Spleen (tissue), 11 donors: ENCODE results near the gene BICRA. TPM values are rescaled to one million over a fixed set of nuclear protein-coding genes. Genes with fewer than 3 reads are reported as not detected.

Source experiments
- DNase-seq: peaks from one replicate; pipeline ENCODE4 v3.0.0-alpha.2; 2020
- H3K27ac ChIP-seq, 8 donors: fragments of 200-600 bp; sonication (generic) in 7 of 8; 1 replicate in 4 of 8; 2 replicates in 4 of 8; pipeline versions ENCODE4 v1.5.0 to v1.8.0; 2016 to 2021; ENCODE audit warnings: inconsistent platforms in 4 of 8, mild to moderate bottlenecking in 4 of 8, moderate library complexity in 1 of 8
- H3K27me3 ChIP-seq, 7 donors: fragments of 200-600 bp; sonication (generic) in 6 of 7; replicated peaks in 1 of 7; 1 replicate in 4 of 7; 2 replicates in 3 of 7; pipeline versions ENCODE4 v1.5.0 to v1.8.0; 2016 to 2021; ENCODE audit warnings: inconsistent platforms in 3 of 7, mild to moderate bottlenecking in 1 of 7
- H3K36me3 ChIP-seq, 6 donors: fragments of 200-600 bp; sonication (generic) in 5 of 6; 1 replicate in 4 of 6; 2 replicates in 2 of 6; pipeline versions ENCODE4 v1.5.0 to v1.8.0; 2016 to 2021; ENCODE audit warnings: inconsistent platforms in 2 of 6
- H3K4me1 ChIP-seq, 6 donors: fragments of 200-600 bp; sonication (generic) in 5 of 6; 1 replicate in 3 of 6; 2 replicates in 3 of 6; pipeline versions ENCODE4 v1.5.0 to v1.8.0; 2016 to 2021; ENCODE audit warnings: inconsistent platforms in 3 of 6
- H3K4me3 ChIP-seq, 8 donors: fragments of 200-600 bp; sonication (generic) in 7 of 8; 1 replicate in 4 of 8; 2 replicates in 4 of 8; pipeline versions ENCODE4 v1.5.0 to v1.8.0; 2016 to 2021; ENCODE audit warnings: inconsistent platforms in 4 of 8, mild to moderate bottlenecking in 4 of 8, moderate library complexity in 2 of 8
- H3K9me3 ChIP-seq, 8 donors: fragments of 200-600 bp; sonication (generic) in 7 of 8; 1 replicate in 4 of 8; 2 replicates in 4 of 8; pipeline versions ENCODE4 v1.5.0 to v1.8.0; 2016 to 2021; ENCODE audit warnings: inconsistent platforms in 4 of 8
- POLR2A ChIP-seq, 3 donors: fragments of 450-650 bp; IDR thresholded peaks; one replicate each; pipeline ENCODE4 v1.5.1; 2017; ENCODE audit warnings: antibody characterized with exemption in 3 of 3, mild to moderate bottlenecking in 1 of 3
- POLR2AphosphoS5 ChIP-seq, 3 donors: sonication (generic); formaldehyde crosslinking; IDR thresholded peaks; one replicate each; pipeline ENCODE4 v1.5.1; 2017; ENCODE audit warnings: antibody characterized with exemption in 3 of 3
- WGBS, 5 donors: extraction: QIAGEN DNeasy Blood & Tissue Kit in 3 of 5; methylation state at CpG; one replicate each; pipeline versions ENCODE4 v1.1.5 to v1.1.7; 2013 to 2018; 5-methylcytosine and 5-hydroxymethylcytosine counted together
- intact Hi-C: fragments of 100-400 bp; cut with DNase I; formaldehyde crosslinking; loops from one replicate; pipeline ENCODE4 v1.15.0; 2023; ENCODE audit warnings: low total_unique reads
- polyA plus RNA-seq, 3 donors: library from polyadenylated mRNA; stranded (reverse); fragments of 200-250 nt; gene quantifications; one replicate each; pipeline ENCODE4 v1.2.1, GENCODE V29; 2013
- total RNA-seq, 7 donors: library from RNA; depleted of rRNA in 3 of 7; stranded (reverse); fragments of >200 nt in 3 of 7; fragmentation: NEBNext Ultra II Directional in 4 of 7; extraction: Animal tissue kit (Norgen Biotek cat#: 25700) in 4 of 7; gene quantifications; one replicate each; pipeline versions ENCODE4 v1.1.0 to v1.2.1, GENCODE V29; 2016 to 2021
- TF ChIP-seq, protein P1 (sequence below), 11 experiments: fragments of 200-600 bp in 7 of 11; fragments of 450-650 bp in 4 of 11; sonication (generic) in 4 of 11; IDR thresholded peaks in 8 of 11; conservative IDR thresholded peaks in 3 of 11; 1 replicate in 7 of 11; 2 replicates in 4 of 11; pipeline versions ENCODE4 v1.4.0 to v1.8.0; 2016 to 2021; ENCODE audit warnings: antibody characterized with exemption in 11 of 11, inconsistent platforms in 4 of 11, mild to moderate bottlenecking in 1 of 11
- donor health status: healthy with polysubstance abuse.
- donor health status: DM: no; HTN: no; CAD: no; lungs with moderate emphysema.
- donor health status: DM: no; HTN: no; CAD: no.
- donor health status: Bipolar disorder and iron deficiency.
- donor health status: healthy.
- donor health status: DM: no; HTN: no; CAD: no.
- donor health status: DM: yes; HTN: yes; CAD: no.

BICRA gene
- total and polyA plus RNA-seq, 10 donors = 2.2 to 21.8 (median 18.2) TPM

DNA sequence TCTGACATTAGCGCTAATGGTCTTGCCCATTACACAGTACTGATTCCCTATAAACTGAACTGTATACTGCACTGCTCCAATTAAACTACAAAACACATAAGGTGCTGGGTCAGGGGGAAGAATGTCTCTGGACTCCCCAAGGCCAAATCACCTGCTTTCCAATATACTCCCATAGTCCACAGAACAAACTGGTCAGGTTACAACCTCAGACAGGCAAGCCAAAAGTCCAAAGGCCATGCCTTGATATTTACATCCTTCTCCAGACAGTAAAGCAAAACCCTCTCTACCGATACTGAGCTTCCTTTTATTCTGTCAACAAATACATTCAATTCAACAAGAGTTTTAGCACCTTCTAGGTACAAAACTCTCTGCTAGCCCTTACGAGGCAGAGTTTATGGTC, 44.9 kb upstream of the BICRA start:
- intact Hi-C loops = no loop called here
- DNase-seq = no peak
- Histone ChIP-seq H3K27ac (no peak overlapping the region), H3K36me3 (no peaks in the 10 kb centered on the region), H3K27me3 (no peaks in the 10 kb centered on the region), H3K4me1 (no peaks in the 10 kb centered on the region), H3K9me3 (peaks cover 0 to 3% (median 0%) of the 10 kb centered on the region in 8 donors), H3K4me3 (no peak overlapping the region)
- 83 to 93% (median 92%) methylated on average over 3 of the region's 3 CpGs for WGBS, 5 donors
- TF ChIP-seq POLR2A (IDR thresholded peaks at IDR 0.05) (no peak), POLR2AphosphoS5 (IDR thresholded peaks at IDR 0.05) (no peak)
- TF ChIP-seq, protein P1, sequence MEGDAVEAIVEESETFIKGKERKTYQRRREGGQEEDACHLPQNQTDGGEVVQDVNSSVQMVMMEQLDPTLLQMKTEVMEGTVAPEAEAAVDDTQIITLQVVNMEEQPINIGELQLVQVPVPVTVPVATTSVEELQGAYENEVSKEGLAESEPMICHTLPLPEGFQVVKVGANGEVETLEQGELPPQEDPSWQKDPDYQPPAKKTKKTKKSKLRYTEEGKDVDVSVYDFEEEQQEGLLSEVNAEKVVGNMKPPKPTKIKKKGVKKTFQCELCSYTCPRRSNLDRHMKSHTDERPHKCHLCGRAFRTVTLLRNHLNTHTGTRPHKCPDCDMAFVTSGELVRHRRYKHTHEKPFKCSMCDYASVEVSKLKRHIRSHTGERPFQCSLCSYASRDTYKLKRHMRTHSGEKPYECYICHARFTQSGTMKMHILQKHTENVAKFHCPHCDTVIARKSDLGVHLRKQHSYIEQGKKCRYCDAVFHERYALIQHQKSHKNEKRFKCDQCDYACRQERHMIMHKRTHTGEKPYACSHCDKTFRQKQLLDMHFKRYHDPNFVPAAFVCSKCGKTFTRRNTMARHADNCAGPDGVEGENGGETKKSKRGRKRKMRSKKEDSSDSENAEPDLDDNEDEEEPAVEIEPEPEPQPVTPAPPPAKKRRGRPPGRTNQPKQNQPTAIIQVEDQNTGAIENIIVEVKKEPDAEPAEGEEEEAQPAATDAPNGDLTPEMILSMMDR (IDR thresholded peaks at IDR 0.05 in 8 of 11, conservative IDR thresholded peaks at IDR 0.05 in 3 of 11) = no peak

DNA sequence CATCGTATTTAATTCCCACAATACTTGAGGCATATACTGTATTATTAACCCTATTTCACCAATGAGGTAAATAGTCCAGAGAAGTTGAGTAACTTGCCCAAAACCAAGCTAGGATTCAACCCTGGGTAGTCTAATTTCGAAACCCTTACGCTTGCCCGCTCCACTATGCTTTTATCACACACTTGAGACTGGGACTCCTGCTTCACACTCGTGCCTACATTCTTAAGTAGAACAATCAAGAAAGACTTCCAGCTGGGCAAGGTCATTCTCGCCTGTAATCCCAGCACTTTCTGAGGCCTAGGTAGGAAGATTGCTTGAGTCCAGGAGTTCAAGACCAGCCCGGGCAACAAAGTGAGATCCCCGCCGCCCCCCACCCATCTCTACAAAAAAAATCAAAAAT, 39.6 kb upstream of the BICRA start:
- peaks cover 0 to 13% (median 4%) of the 10 kb centered on the region in 6 donors for H3K4me1 ChIP-seq
- 77 to 91% (median 84%) methylated on average over 9 of the region's 9 CpGs for WGBS, 5 donors
- no peak overlapping the region for H3K27ac ChIP-seq
- H3K4me3 ChIP-seq = no peak overlapping the region
- no peaks in the 10 kb centered on the region for H3K36me3 ChIP-seq
- intact Hi-C loops = no loop called here
- peaks cover 0 to 44% (median 16%) of the 10 kb centered on the region in 7 donors for H3K27me3 ChIP-seq
- H3K9me3 ChIP-seq = peaks cover 0 to 3% (median 0%) of the 10 kb centered on the region in 8 donors
- DNase-seq = no peak
- no peak for TF ChIP-seq POLR2AphosphoS5 (IDR thresholded peaks at IDR 0.05)
- TF ChIP-seq, protein P1 (IDR thresholded peaks at IDR 0.05 in 8 of 11, conservative IDR thresholded peaks at IDR 0.05 in 3 of 11) = no peak
- TF ChIP-seq POLR2A (IDR thresholded peaks at IDR 0.05) = no peak

DNA sequence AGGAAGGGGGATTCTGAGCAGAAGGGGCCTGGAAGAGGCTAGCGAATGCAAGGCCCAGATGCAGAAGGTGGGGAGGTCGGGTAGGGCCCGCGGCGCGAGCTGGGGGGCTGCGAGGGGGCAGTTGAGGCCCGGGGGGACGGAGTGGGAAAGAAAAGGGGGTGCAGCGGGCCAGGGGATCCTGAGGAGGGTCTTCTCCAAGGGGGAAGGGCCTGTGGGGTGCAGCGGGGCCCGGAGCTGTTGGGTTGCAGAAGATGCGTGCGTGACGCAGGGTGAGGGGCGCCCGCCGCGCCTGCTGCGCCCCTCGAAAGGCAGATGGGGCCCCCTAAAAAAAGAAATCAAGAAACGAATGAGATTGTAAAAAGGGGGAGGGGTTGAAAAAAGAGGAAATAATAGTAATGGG, 36.3 kb upstream of the BICRA start:
- DNase-seq = no peak
- Histone ChIP-seq H3K27ac (no peak overlapping the region), H3K9me3 (no peaks in the 10 kb centered on the region), H3K4me3 (peak overlapping the region in 3 of 8 donors; percentile 29 to 62 (median 31)), H3K27me3 (peaks cover 0 to 64% (median 16%) of the 10 kb centered on the region in 7 donors), H3K36me3 (no peaks in the 10 kb centered on the region), H3K4me1 (peaks cover 0 to 25% (median 11%) of the 10 kb centered on the region in 6 donors)
- 64 to 79% (median 69%) methylated on average over 22 of the region's 22 CpGs for WGBS, 5 donors
- intact Hi-C loops = no loop called here
- TF ChIP-seq POLR2A (IDR thresholded peaks at IDR 0.05) = no peak
- TF ChIP-seq POLR2AphosphoS5 (IDR thresholded peaks at IDR 0.05) = no peak
- TF ChIP-seq, protein P1 (IDR thresholded peaks at IDR 0.05 in 8 of 11, conservative IDR thresholded peaks at IDR 0.05 in 3 of 11) = no peak

DNA sequence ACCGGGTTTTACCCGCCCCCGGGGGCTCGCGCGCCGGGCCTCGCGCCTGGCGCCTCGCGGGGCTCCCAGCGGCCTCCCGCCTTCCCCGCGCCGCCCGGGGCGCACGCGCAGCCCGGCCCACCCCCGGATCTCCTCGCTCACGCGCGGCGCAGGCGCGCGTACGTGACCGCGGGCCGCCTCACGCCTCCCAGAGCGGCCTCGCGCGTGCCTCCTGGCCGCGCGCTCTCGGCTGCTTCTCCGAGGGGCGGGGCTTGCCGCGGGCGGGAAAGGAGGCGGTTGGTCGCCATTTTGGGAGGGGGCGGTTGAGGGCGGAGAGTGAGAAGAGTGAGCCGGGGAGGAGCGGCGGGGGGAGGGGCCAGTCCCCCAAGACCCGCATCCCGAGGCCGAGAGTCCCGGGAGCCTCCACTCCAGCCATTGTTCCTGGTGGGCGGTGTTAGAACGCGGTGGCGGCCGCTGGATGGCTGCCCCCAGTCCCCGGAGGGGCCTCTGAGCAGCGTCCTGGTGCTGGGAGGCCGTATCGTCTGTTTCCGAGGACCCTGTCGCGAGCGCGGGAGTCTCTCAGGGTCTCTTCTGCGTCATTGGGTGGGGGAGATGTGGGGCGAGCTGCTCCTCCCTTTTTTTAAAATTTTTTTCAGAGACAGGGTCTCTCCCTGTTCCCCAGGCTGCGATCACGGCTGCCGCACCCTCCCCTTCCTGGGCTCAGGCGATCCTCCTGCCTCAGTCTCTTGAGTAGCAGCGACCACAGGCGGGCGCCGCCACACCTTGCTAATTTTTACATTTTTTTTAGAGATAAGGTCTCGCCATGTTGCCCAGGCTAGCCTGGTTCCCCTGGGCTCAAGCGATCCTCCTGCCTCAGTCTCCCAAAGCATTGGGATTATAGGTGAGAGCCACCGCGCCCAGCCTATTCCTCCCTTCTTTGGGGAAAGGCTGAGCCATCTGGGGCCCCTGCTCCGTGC, 35.6 kb upstream of the BICRA start, which contains the start of gene ZNF541:
Gene ZNF541, minus strand, starts transcription at position 78 of the 956 bp plus-strand sequence. CDS start 17,292 bp downstream, outside the sequence.
- WGBS, 5 donors = 20 to 30% (median 23%) methylated on average over 52 to 89 of the region's 89 CpGs
- peak; percentile 85 for DNase-seq
- TF ChIP-seq POLR2A (IDR thresholded peaks at IDR 0.05) = no peak
- TF ChIP-seq POLR2AphosphoS5 (IDR thresholded peaks at IDR 0.05) = peak in 2 of 3 donors; percentile 14 to 38
- peaks cover 0 to 64% (median 16%) of the 10 kb centered on the region in 7 donors for H3K27me3 ChIP-seq
- H3K4me1 ChIP-seq = peaks cover 0 to 32% (median 17%) of the 10 kb centered on the region in 6 donors
- H3K27ac ChIP-seq = peak within 1 kb of the TSS in 2 of 8 donors; percentile 12 to 37
- intact Hi-C loops = no loop called here
- peak within 1 kb of the TSS in 7 of 8 donors; percentile 14 to 62 (median 31) for H3K4me3 ChIP-seq
- H3K36me3 ChIP-seq = no peaks in the 10 kb centered on the region
- no peaks in the 10 kb centered on the region for H3K9me3 ChIP-seq
